HG02852 (cell line): ENCODE results near the gene UCP3.
A peak's percentile ranks its signal among the peaks of the same experiment; 100 is the strongest.
"Not testable (repeated sequence)": the region's sequence is repeated elsewhere in the genome, so short reads cannot be mapped to it uniquely, and the experiment has no call there.

ENCODE experiments used
- ATAC-seq: cut with Tn5 transposase; IDR thresholded peaks from one replicate; pipeline ENCODE4 v1.9.1; 2021; ENCODE audit warnings: mild to moderate bottlenecking, moderate library complexity; ENCODE audit not compliant: unreplicated experiment

Gene UCP3

DNA sequence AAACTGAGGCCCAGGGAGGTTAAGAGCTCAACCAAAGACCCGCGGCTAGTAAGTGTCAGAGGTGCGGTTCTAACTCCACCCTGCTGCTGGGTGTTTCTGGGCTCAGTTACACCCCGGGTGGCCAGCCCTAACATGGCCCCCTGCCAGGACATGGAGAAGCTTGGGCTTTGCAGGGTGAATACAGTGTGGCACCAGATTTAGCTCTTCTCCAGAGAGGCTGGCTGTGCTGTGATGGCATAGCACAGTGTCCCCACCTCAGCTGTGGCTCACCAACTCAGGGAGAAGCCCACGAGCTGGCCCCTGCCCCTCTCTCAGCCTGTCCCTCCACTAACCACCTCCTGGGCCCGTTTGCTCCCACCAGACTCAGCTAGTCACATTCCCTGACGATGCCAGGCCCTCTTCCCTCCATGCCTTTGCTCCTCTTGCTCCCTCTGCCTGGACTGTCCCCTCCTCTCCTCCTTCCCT, 7.0 kb downstream of the UCP3 start:
- no peak for ATAC-seq

DNA sequence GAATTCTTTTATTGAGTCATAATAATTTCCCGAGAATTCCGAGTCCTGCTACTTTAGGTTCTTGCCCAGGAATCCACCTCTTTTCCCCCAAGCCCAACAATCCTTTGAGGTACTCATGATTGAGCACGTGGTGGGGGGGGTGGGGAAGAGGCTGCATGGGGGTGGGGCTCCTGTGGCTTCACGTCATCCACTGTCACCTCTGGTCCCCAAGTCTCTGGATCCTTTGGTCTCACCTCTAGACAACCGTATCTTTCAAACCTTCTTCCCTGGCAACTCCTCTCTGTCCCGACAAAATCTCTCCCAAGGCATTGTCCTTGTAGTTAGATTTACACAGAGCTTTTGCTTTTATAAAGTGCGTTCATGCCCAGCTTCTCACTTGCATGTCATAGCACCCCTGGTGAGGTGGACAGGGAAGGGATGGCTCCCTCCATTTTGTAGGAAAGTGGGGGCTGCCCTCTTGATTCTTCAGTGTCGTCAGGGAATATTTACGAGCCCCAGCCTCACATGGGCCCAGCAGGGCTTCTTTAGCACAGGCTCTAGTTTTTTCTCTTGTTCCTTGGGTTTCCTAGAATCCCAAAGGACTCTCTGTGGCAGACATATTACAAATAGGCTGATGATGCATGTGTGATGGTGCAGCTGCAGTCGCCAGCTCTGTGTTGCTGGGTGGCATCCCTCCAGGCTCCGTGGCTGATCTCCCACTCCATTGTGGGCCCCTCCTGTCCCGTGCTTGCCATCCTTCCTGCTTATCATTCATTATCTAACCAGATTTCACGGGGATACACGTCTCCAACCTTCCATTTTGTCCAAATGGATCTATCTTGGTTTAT, 8.4 kb downstream of the UCP3 start:
- ATAC-seq, result no peak

DNA sequence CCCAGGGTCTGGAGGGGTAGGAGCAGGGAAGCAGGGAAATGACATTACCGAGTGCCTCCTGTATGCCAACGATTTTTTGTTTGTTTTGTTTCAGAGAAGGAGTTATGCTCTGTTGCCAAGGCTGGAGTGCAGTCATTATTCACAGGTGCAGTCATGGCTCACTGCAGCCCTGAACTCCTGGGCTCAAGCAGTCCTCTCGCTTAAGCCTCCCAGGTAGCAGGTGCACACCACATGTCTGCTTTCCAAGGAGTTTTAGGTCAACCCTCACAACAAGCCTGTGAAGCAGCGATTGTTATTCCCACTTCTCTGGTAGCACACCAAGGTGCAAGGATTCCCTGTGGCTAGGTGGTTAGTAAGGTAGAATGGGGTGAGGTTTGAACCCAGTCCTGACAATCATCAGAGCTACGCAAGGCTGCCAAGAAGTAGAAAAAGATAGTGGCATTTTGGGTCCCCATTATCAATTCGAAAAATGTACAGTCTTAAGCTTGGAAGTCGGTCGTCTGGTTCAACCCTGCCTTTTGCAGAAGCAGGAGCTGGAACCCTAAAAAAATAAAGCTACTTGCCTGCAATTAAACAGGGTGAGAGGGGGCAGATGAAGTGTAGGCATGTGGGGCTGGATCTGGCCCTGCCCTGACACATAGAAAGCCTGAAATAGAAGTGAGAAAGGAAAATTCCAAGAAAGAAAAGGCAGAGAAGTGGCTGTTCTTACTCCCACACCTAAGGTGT, 9.1 kb downstream of the UCP3 start:
- no peak for ATAC-seq

DNA sequence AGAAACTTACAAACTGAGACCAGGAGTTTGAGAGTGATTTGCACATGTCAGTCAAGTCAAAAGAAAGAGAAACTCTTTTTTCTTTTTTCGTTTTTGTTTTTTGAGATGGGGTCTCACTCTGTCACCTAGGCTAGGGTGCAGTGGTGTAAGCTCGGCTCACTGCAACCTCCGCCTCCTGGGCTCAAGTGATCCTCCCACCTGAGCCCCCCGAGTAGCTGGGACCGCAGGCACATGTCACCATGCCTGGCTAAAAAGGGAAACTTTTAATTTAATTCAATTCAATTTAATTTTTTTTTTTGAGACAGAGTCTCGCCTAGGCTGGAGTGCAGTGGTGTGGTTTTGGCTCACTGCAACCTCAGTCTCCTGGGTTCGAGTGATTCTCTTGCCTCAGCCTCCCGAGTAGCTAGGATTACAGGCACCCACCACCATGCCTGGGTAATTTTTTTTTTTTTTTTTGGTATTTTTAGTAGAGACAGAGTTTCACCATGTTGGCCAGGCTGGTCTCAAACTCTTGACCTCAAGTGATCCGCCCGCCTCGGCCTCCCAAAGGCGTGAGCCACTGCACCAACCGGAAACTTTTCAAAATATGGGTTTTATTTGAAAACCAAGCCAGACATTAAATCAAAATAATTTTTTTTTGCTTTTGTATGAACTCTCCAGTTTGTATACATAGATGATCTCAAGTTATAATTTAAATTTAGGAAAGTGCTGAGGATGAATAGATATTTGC, 9.9 kb downstream of the UCP3 start:
- no peak for ATAC-seq

DNA sequence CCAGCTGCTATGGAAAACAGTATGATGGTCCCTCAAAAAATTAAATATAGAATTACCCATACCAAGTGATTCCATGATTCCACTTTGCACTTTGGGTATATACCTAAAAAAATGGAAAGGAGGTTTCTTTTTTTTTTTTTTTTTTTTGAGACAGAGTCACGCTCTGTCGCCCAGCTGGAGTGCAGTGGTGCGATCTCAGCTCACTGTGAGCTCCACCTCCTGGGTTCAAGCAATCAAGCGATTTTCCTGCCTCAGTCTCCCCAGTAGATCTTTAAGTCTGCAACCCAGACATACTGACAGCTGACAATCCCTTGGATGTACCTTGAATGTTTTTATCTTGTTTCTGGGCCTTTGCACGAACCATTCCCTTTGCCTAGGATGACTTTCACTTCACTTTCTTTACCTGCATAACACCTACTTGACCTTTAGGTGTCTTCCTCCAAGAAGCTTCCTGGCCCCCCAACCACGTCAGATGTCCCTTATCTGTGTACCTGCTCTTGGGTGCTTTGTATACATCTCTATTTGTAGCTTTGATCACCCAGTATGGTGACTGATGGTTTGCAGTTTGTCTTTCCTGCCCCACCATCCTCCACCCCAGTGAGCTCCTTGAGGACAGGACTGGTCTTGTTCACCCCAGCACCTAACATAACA, 11.6 kb downstream of the UCP3 start:
- ATAC-seq, result no peak

DNA sequence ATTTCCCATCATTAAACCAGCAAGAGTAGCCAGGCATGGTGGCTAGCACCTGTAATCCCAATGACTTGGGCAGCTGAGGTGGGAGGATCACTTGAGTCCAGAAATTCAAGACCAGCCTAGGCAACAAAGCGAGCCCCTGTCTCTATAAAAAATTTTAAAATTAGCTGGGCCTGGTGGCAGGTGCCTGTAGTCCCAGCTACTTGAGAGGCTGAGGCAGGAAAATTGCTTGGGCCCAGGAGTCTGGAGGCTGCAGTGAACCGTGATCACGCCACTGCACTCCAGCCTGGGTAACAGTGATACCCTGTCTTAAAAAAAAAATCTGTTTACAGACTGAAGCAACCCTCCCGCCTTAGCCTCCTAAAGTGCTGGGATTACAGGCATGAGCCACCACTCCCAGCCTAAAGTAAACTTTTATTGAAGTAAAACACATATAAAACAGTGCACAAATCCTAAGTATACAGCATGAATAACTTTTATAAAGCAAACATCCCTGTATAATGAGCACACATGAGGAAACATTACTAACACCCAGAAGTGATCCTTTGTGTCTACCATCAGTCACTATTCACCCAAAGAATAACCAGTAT, 12.6 kb downstream of the UCP3 start:
- ATAC-seq, result no peak

DNA sequence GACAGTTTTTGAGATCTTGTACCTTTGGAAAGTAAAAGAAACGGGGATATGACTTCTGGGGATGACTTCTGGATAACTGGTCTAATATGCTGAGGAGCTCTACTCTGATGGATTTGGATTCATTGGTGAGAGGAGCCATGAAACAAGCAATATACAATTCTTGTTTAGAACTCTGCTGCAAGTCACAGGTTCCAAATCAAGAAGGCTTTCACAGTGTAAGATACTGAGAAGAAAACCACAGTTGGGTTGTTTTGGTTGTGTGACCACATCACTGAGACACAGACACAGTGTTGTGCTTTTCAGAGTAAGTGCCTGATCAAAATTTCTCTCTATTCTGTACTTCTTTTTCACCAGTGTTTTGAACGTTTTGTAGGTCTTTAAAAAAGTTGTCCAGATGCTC, 13.2 kb downstream of the UCP3 start:
- ATAC-seq, result peak; percentile 45

DNA sequence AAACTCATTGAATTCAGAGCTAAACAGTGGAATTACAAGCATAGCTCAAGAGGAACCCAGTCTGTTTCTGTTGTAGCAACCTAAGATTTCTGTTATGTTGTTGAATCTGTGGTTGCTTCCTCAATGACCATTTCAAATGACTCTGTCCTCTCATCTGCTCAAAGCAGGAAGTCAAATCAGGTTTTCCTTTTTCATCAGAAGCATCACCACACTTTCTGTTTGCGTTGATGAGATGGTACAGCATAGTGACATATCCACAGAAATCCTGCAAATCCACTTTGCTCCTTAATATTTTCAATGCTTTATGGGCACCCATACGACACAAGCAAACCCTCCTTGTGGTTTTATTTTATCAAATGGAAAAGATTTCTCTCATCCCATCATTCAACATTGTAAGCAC, 13.6 kb downstream of the UCP3 start:
- no peak for ATAC-seq

DNA sequence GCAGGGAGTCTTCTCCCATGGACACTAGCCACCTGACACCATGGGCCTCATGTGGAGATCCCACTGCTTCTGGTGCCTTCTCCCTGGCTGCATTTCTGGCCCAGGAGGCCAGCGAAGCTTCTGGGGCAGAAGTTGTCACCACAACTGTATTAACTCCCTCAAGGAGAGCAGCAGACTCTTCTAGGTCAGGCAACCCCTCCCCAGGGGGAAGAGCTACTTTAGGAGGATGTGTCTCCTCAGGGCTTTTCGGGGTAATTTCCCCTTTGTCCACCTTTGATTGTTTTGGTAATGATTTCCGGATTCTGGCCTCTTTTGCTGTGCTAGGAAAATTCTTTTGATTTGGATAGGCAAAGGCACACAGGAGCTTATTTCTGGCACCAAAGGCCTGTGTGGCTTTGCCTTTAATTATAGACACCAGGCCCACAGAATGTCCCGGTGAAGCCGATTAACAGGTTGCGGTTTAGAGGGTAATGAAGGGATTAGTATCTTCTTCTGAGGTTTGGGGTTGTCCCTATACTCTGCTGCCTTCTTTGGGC, 17.3 kb downstream of the UCP3 start:
- ATAC-seq, result peak; percentile 49

DNA sequence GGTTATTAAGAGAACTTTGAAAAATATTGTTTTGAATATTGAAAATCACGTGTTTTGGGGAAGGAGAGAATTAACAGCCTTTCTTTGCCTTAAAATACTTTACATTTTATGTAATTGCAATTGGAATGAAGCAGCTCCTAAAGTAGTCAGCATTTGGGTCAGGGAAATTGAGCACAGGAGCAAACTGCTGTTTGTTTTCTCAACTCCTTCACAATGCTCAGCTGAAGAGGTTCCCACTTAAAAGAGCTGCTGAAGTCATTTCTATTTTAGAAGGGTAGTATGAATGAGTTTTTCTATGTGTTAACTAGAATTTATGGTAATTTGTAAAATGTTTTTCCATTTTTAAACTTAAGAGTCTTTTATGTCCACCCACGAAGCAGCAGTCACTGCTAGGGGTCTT, 18.2 kb downstream of the UCP3 start:
- ATAC-seq, result no peak

DNA sequence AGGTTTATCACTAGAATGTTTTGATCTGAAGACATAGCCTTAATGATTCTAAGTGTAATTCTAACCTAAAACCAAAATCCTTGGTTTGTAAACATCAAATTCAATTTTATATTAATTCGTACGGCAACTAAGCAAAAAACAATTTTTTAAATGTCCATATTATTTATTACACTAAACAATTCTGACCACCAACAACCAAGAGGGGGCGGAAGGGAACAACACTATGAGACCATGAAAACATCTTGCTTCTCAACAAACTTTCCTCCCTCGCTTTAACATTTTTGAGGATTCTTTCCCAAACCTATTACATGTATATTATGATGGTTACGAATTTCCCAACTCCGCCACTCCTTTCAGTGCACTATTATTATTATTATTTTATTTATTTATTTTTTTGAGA, 19.7 kb downstream of the UCP3 start:
- no peak for ATAC-seq

DNA sequence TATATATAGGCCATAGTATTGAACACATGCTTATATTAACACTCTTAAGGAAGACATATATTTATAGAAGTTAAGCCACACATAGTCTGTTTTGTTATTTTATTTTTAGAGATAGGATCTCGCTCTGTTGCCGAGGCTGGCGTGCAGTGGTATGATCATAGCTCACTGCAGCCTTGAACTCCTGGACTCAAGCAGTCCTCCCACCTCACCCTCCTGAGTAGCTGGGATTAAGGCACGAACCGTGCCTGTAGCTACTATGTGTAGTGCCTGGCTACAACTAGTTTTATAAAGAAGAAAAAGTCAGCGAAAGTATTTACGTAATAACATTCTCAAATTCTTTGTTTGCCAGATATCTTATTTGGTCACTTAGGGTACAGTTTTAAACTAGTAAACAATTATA, 20.7 kb downstream of the UCP3 start:
- no peak for ATAC-seq

DNA sequence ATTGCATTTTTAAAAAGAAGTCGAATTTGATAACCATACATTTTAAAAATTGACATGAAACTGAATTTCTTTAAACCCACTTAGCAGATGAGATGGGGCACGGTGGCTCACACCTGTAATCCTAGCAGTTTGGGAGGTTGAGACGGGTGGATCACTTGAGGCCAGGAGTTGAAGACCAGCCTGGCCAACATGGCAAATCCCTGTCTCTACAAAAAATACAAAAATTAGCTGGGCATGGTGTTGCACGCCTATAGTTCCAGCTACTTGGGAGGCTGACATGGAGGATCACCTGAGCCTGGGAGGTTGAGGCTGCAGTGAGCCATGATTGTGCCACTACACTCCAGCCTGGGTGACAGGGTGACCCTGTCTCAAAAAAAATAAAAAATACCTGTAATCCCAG, 23.2 kb downstream of the UCP3 start:
- not testable (repeated sequence) for ATAC-seq

DNA sequence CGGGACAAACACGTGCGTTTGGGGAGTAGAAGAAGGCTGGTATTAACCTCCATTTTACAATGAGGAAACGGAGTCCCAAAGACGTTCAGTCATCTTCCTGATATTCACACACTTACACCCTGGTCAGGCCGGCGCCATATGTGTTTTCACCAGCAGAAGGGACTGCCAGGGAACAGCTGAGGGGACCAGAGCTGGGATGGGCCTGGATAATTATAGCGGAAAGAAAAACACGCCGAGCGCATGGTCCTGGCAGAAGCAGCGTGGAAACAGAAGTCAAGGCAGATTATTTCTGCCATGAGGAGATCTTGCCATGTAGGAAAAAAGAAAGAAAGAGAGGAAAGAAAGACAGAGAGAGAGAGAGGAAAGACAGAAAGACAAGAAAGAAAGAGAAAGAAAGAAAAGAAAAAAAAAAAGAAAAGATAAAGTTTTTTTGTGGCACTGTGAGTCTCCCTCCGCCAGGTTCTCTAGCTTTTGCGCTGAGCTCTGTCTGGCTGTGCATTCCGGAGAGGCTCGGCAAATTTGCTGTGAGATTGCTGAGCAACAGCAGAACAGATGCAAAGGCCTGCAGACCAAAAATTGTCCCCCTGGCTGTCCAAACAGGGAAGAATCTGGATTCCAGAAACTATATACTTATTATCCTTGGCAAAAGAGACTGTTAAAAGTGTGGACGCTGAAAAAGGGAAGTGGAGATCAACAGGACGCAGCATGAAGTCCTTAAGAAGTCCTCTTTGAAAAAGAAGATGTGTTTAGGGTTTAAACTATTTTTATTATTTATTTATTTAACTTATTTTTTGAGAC, 24.9 kb downstream of the UCP3 start:
- ATAC-seq, result no peak

DNA sequence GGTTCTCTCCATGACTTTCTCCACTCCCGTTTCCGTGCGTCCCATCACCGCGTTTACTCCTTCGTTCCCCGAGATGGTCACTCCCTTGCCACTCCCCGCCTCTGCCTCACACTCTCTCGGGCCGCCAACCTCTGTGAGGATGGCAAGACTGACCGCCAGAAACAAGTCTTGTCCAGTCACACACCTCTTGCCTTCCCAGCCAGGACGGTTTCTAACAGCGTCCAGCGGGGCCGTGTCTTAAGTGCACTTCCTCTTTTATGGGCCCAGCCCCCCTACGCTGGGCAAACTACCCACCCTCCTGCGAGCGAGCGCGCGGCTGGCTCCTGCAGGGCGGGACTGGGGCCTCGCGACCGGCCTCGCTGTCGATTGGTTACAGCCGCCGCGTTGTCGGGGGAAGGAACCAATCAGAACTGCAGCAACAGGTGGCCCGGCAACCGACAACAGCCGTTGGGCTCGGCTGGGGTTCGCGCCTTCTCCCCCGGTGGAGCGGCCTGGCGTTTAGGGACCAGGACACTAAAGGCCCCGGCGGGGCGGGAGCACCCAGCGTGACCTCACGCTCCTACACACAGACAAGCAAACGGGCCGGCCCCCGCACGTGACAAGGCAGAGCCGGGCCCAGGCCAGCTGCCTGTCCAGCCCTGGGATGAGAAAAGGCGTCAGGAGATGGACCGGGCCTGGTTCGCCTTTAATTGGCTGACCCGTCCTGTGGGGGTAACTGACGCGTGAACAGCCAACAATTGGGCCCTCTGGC, 25.7 kb downstream of the UCP3 start:
- peak; percentile 77 for ATAC-seq

DNA sequence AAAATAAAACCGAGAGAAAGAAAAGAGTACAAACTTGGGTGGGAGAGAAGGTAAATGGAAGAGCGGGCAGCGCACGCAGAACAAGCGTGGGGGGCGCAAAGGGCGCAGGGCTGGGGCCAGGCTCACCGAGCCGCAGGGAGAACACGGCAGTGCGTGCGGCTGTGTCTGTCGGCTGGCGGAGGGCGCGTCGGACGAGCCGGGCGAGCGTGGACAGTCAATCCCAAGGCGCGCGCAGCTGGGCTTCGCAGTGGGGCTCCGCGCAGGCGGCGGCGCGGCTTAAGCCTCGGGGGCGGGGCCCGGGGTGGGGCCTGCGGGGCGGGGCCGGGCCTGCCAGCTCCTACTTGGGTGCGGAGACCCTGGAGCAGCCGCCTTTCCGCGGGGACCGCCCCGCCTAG, 26.3 kb downstream of the UCP3 start, which contains the start of gene UCP2:
TSS of gene UCP2 (minus strand) at position 249 of the 395 bp plus-strand sequence. CDS start 4,465 bp downstream, outside the sequence.
- ATAC-seq, result peak; percentile 56

DNA sequence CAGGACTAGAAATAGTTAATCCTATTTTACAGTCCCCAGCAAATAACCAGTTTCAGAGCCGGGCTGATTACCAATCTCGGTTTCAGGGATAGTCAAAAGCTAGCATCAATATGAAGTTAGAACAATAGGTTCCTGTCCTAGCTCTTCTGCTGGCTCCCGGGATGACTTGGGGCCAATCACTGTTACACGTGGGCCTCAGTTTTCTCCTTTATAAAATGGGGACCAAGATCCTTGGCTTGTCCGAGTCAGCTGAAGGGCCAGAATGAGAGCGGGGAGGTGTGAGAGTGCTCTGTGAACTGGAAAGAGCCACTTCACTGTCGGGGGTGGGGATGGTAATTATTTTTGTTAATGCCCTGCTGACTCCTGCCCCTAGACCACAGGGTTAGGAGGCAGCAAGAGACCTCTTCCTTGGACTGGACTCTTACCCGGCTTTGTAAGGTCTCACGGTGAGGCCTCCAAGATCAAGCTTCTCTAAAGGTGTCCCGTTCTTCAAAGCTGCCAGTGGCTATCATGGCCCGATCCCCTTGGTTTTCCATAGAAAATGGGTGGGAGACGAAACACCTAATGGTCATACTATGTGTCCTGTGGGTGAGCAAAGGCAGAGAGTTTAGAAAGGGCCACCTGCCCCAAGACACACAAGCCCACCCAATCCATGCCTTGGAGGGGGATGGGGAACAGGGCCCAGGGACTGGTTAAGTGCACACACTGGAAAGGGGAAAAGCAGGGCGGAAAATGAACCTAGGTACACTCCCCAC, 27.7 kb downstream of the UCP3 start:
- ATAC-seq, result no peak
